Kidney glomerular epithelial cell (primary cell): ENCODE measurements around the gene GOLGA2.

Source experiments
- DNase-seq: peaks from one replicate; lab custom pipeline; 2025; lab: John Stamatoyannopoulos, UW

GOLGA2 gene

GRCh38 chr9:128275198-128276007 is at the start of gene GOLGA2:
Gene GOLGA2 (minus strand): TSS chr9:128276007. CDS start chr9:128275976, 31 bp downstream.
- DNase-seq, result peak; percentile 2

GRCh38 chr9:128324401-128324800 is 48.6 kb upstream of the GOLGA2 start:
- no peak for DNase-seq

- DNase-seq, result no peak
Observed at GRCh38 chr9:128323791-128324190, 48.0 kb upstream of the GOLGA2 start.

GRCh38 chr9:128323212-128323730 is 47.5 kb upstream of the GOLGA2 start:
- no peak for DNase-seq

GRCh38 chr9:128322404-128323211 is 46.8 kb upstream of the GOLGA2 start, which contains the start of the genes COQ4 and TRUB2:
Gene COQ4 (plus strand): TSS chr9:128322839. CDS start chr9:128322859, 20 bp downstream.
Gene TRUB2 (minus strand): TSS chr9:128322447. CDS start chr9:128322408, 39 bp downstream.
- DNase-seq, result peak; percentile 95

GRCh38 chr9:128321879-128322403 is 46.1 kb upstream of the GOLGA2 start:
- no peak for DNase-seq

- DNase-seq, result no peak
Observed at GRCh38 chr9:128321343-128321742, 45.5 kb upstream of the GOLGA2 start.

GRCh38 chr9:128317629-128318028 is 41.8 kb upstream of the GOLGA2 start:
- DNase-seq, result no peak

- DNase-seq, result no peak
Observed at GRCh38 chr9:128316421-128316820, 40.6 kb upstream of the GOLGA2 start.

- no peak for DNase-seq
Observed at GRCh38 chr9:128314697-128315096, 38.9 kb upstream of the GOLGA2 start.

GRCh38 chr9:128310461-128310860 is 34.7 kb upstream of the GOLGA2 start:
- no peak for DNase-seq

- DNase-seq, result no peak
Observed at GRCh38 chr9:128309551-128309950, 33.7 kb upstream of the GOLGA2 start.

- DNase-seq, result no peak
Observed at GRCh38 chr9:128304971-128305288, 29.1 kb upstream of the GOLGA2 start.

GRCh38 chr9:128304136-128304970 is 28.5 kb upstream of the GOLGA2 start:
- no peak for DNase-seq

- no peak for DNase-seq
Observed at GRCh38 chr9:128298535-128299482, 23.0 kb upstream of the GOLGA2 start.

- DNase-seq, result no peak
Observed at GRCh38 chr9:128297221-128297773, 21.5 kb upstream of the GOLGA2 start.

GRCh38 chr9:128296340-128297220 is 20.8 kb upstream of the GOLGA2 start:
- DNase-seq, result no peak

GRCh38 chr9:128294142-128294541 is 18.3 kb upstream of the GOLGA2 start:
- no peak for DNase-seq

- no peak for DNase-seq
Observed at GRCh38 chr9:128293091-128293490, 17.3 kb upstream of the GOLGA2 start.
